Jurkat, Clone E6-1 (cell line): ENCODE results near the gene OAS2. TPM values are rescaled to one million over a fixed set of nuclear protein-coding genes. Genes with fewer than 3 reads are reported as not detected.

ENCODE experiments used
- DNase-seq: peaks from one replicate; pipeline ENCODE4 v3.0.0-alpha.2; 2011; ENCODE audit warnings: low read depth, low spot score
- H3K4me3 ChIP-seq: 2 replicates; pipeline ENCODE4 v1.5.1; 2011; ENCODE audit warnings: mild to moderate bottlenecking, low read length, control low read depth, moderate library complexity
- polyA plus RNA-seq: library from polyadenylated mRNA; unstranded; fragments of >200 nt; gene quantifications from one replicate; pipeline ENCODE4 v1.2.1, GENCODE V29; 2012; ENCODE audit warnings: missing spikeins; ENCODE audit not compliant: insufficient read length, insufficient read depth

Gene OAS2
- 14.3 TPM for polyA plus RNA-seq

GRCh38 chr12:112978163-112979040, at the start of gene OAS2:
OAS2 (plus strand) TSS chr12:112978519; CDS start chr12:112978609, 90 bp downstream.
- H3K4me3 ChIP-seq: peak within 1 kb of the TSS; percentile 65
- DNase-seq: peak; percentile 88

GRCh38 chr12:112928978-112929377, 49.3 kb upstream of the OAS2 start:
- DNase-seq: no peak
- no peak overlapping the region for H3K4me3 ChIP-seq

GRCh38 chr12:112929715-112930114, 48.6 kb upstream of the OAS2 start:
- H3K4me3 ChIP-seq: no peak overlapping the region
- no peak for DNase-seq

- H3K4me3 ChIP-seq: no peak overlapping the region
- DNase-seq: no peak
These were observed 48.0 kb upstream of the OAS2 start for GRCh38 chr12:112930350-112930749.

GRCh38 chr12:112932485-112933128, 45.7 kb upstream of the OAS2 start:
- H3K4me3 ChIP-seq: no peak overlapping the region
- DNase-seq: no peak

- no peak for DNase-seq
- no peak overlapping the region for H3K4me3 ChIP-seq
These were observed 45.2 kb upstream of the OAS2 start for GRCh38 chr12:112933129-112933505.

GRCh38 chr12:112936264-112936663, 42.1 kb upstream of the OAS2 start:
- no peak overlapping the region for H3K4me3 ChIP-seq
- DNase-seq: no peak

- no peak for DNase-seq
- H3K4me3 ChIP-seq: no peak overlapping the region
These were observed 41.4 kb upstream of the OAS2 start for GRCh38 chr12:112936927-112937326.

- peak; percentile 32 for DNase-seq
- H3K4me3 ChIP-seq: peak within 1 kb of the TSS; percentile 78
These were observed 40.3 kb upstream of the OAS2 start, which contains the start of gene OAS3 for GRCh38 chr12:112937741-112938719. OAS3 (plus strand) TSS chr12:112938474; CDS start chr12:112938531, 57 bp downstream.

- no peak for DNase-seq
These were observed 39.6 kb upstream of the OAS2 start for GRCh38 chr12:112938751-112939150.

GRCh38 chr12:112939761-112940381, 38.4 kb upstream of the OAS2 start:
- DNase-seq: no peak
- peak overlapping the region; percentile 8 for H3K4me3 ChIP-seq

More at GRCh38 chr12:112938751-112939150, 39.6 kb upstream of the OAS2 start:
- H3K4me3 ChIP-seq: peak overlapping the region; percentile 78

- DNase-seq: no peak
- no peak overlapping the region for H3K4me3 ChIP-seq
These were observed 36.6 kb upstream of the OAS2 start for GRCh38 chr12:112941528-112942335.

- no peak for DNase-seq
- no peak overlapping the region for H3K4me3 ChIP-seq
These were observed 35.7 kb upstream of the OAS2 start for GRCh38 chr12:112942572-112942971.

GRCh38 chr12:112944024-112944690, 34.2 kb upstream of the OAS2 start:
- DNase-seq: no peak
- H3K4me3 ChIP-seq: no peak overlapping the region

GRCh38 chr12:112945515-112945914, 32.8 kb upstream of the OAS2 start:
- no peak for DNase-seq
- no peak overlapping the region for H3K4me3 ChIP-seq

GRCh38 chr12:112946236-112947000, 31.9 kb upstream of the OAS2 start:
- H3K4me3 ChIP-seq: no peak overlapping the region

GRCh38 chr12:112947314-112947713, 31.0 kb upstream of the OAS2 start:
- DNase-seq: no peak
- H3K4me3 ChIP-seq: no peak overlapping the region

More at GRCh38 chr12:112946236-112947000, 31.9 kb upstream of the OAS2 start:
- no peak for DNase-seq
